Pulmonary artery endothelial cell (primary cell): Measurements from ENCODE around the gene C1orf226. TPM values are rescaled to one million over a fixed set of nuclear protein-coding genes. Genes with fewer than 3 reads are reported as not detected.
"Not testable (repeated sequence)": the region's sequence is repeated elsewhere in the genome, so short reads cannot be mapped to it uniquely, and the experiment has no call there.

ENCODE experiments used
- DNase-seq: peaks from one replicate; pipeline ENCODE4 v3.0.0-alpha.2; 2011; ENCODE audit warnings: low read depth, low spot score
- total RNA-seq: library from RNA; depleted of rRNA; stranded (reverse); fragments of >200 nt; gene quantifications from 2 replicates; pipeline ENCODE4 v1.2.3, GENCODE V29; 2014

C1orf226 gene, protein sequence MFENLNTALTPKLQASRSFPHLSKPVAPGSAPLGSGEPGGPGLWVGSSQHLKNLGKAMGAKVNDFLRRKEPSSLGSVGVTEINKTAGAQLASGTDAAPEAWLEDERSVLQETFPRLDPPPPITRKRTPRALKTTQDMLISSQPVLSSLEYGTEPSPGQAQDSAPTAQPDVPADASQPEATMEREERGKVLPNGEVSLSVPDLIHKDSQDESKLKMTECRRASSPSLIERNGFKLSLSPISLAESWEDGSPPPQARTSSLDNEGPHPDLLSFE
- total RNA-seq, result 0.79 and 1.4 TPM in 2 replicates

DNA sequence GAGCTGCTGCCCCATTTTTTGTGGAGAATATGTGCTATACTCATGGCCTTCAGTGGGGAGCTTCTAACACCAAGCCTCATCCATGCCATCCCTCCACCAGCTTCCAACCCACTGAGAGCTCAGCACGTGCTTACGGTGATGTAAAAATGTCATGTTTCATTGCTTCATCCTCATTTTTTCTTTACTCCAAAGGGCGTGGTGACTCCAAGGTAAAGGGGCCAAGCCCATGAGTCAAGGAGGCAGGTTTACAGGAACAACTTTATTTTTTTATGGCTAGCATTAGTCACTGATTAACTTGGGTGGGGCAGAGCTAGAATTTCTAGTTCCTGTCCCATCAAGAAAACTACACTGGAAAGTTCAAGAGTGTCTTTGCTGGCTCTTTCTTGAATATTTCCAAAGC is at the start of gene C1orf226:
TSS of gene C1orf226 (plus strand) at position 346 of the 400 bp plus-strand sequence. CDS start 174 bp downstream, outside the sequence.
- DNase-seq, result no peak

DNA sequence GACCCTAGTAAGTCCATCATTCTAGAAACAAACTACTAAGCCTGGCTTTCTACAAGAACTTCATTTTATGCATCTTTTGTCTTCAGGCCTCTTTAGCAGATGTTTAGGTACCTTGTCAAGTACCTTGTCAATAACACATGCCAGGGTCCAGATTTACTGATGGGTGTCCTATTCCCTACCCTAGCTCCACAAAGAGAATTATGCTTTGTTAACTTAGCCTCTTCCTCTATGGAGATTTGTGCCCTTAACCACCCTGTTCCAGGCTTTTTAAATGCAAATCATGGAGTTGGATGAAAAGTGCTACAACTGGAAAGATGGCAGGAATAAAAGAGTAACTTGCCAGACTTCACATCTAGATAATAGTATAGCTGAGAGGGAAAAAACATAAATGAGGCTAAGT is 47.5 kb upstream of the C1orf226 start:
- DNase-seq, result no peak

DNA sequence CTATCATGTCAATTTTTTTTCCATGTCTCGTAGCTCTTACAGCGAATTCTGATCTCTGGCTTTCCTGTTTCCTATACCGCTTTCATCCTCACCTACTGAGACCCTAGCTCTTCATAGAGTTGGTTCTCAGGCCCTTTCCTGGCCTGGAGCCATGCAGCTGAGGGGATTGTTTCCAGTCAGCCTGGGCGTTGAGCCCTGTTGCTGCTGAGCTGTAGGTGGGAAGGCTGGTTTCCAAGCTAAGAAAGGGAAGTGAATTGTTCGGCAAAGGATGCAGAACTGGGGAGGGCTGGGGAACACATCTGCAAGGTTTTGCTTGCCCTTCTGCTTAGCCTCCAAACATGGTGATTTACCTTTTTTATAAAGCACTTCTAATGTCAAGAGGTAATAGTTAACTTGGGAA is 46.4 kb upstream of the C1orf226 start:
- DNase-seq, result peak; percentile 57

DNA sequence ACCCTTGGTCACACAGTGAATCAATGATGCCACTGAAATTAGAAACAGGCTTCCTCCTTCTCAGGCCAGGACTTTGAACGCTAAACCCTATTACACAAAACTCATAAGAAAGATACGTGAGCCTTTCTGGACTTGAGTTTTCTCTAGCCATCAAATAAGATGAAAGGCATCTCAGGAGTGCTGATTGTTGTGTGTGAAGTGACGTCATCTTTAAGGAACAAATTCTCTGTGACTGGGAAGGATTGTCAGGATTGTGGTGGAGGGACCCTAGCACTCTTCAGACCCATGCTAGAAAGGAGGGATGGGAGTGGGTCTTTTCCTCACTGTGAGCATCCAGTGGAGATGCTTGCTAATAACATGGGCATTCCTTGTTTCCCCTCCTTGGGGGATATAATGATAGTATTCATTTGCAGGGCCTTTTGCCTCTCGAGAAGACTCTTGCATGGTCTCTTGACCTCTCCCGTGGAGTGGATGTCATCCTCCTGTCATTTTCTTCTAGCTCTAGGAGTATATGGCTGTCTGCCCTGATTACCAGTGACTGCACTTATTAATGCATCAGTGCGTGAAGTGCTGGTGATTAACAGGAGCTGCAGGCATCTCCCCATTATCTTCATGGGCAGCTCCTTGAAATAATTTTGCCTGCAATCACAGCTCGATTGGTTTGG is 44.8 kb upstream of the C1orf226 start:
- DNase-seq, result no peak

DNA sequence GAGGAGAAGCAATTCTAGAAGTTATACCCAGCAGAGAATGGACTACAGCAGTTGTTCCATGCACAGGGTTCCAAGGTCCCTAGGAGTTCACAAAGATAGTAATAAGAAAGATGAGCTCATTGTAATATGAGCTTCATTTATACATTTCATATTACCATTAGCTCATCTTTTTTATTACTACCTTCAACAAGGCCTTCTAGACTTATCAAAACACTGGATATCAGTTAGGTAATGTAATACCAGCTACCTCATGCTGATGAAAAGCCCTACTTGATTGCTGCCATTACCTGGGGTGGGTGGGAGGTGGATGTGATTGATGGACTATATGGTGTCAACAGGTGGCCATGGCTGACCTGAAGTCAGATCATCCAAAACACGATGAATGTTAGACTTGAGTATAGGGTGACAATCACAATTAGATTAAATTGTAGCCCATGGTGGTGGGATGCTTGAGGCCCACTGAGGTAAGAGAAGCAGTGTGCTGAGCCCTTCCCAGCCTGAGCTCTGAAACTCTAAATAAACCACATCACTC is 39.0 kb upstream of the C1orf226 start:
- no peak for DNase-seq

DNA sequence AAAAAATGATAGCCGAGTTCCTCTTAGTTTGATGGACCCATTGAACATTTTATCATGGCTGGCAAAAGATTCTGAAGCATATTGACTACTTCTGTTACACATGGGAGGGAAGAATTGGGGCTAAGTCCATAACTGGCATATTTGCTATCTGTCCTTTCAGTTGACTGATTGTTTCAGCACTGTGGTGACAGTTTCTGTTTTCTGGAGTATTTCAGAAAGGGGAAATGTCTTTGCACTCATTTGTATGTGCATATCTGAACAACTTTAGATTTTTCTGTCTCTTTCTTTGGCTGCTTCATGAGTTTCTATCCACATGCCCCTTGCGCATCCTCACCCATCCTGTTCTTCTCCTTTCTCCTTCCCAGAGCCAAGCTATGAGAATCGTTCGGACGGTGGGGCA is 38.1 kb upstream of the C1orf226 start:
- DNase-seq, result no peak

DNA sequence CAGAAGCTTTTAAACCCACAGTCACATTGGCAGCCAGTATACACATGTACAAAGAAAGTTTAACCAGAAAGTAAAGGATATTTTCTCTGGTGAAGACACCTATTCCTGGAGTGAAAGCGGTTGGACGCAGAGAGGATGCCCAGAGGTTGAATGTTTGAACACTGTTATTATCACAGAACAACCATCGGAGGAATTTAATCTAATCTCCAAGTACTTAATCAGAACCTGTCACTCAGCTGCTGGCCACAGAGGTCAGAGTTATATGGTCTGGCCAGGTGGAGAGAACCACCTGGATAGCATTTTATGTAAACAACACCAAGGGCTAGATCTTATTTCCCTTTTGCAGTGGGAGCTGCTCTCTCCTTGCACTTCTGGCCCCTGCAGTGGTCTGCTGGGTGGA is 34.2 kb upstream of the C1orf226 start:
- DNase-seq, result no peak

DNA sequence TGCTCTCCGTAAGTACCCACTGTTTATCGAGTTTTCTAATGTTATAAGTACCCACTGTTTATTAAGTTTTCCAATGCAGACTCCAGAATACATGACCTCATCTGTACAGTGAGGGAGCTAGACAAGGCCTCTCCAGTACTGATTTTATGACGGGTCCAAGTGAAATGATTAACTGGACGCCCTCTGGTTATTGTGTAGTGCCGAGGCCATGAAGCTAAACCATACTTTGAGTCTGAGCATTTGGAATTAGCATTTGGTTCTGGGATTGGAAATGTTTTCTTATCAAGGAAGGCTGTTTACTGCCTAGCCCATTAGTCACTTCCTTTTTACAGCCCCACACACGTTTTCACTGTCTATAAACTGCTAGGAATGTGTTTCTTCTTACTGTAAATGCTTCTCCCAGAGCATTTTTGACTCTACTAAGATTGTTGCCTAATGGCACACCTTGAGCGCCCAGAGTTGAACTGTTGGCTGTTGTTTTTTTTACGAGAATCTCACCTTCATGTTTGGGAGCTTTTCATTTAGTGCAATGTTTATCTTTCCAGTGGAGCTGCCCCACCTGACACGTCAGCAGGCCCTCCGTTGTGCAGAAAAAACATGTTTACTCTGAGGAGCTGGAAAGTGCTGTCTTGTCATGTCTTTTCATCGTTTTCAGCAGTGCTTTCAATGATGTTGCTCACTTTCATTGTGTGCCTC is 31.7 kb upstream of the C1orf226 start:
- peak; percentile 78 for DNase-seq

DNA sequence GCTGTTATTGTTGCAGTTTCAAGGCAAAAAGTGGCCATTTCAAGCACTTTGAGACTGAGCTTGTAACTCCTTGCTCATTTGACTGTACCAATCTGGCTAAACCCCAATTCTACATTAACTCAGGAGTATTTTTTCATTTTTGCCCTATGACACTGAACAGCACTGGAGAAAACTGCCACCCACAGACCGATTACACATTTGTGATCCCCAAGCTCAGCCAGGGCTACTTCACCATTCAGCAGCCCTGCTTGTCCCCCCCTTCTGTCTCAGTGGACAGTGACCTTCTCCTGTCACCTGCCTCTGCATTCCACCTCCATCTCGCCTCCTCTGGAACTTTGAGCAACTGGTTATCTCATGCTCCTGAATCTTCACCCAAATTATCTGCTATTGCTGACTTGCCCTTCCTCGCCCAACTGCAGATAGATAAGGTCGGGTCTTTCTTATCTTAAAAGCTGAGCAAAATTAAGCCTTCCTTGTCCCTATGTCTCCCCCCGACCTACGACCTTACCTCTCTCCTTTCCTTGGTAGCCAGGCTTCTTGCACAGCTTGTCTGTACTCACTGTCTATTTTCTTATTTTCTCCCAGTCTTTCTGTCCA is 30.2 kb upstream of the C1orf226 start:
- DNase-seq, result no peak

DNA sequence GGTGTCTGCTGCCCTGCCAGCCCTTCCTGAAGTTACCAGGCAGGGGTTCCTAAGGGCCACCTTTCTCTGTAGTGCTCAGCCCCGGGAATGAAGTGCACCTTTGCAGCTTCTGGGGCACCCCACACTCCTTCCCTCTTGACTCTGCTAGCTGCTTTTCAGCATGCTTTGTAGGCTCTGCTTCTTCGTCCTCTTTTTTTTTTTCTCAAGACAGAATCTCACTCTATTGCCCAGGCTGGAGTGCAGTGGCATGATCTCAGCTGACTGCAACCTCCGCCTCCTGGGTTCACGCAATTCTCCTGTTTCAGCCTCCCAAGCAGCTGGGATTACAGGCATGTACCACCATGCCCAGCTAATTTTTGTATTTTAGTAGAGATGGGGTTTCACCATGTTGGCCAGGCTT is 29.7 kb upstream of the C1orf226 start:
- not testable (repeated sequence) for DNase-seq

DNA sequence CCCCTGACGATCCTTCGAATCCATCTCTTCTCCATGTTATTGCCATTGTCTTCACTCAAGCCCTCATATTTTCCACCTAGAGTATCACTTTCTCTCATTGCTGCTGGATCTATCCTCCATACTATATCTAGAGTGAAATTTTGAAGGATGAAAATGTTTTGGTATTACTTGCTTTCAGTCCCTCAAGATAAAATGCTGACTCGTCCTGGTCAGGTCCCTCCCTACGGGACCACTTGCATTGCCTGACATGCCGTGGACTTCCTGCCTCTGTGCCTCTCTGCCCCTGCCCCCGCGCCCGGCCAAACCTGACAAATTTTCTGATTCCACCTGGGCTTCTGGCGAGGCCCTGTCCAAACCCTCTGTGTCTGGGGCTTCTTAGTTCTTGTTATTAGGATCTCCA is 28.4 kb upstream of the C1orf226 start:
- no peak for DNase-seq

DNA sequence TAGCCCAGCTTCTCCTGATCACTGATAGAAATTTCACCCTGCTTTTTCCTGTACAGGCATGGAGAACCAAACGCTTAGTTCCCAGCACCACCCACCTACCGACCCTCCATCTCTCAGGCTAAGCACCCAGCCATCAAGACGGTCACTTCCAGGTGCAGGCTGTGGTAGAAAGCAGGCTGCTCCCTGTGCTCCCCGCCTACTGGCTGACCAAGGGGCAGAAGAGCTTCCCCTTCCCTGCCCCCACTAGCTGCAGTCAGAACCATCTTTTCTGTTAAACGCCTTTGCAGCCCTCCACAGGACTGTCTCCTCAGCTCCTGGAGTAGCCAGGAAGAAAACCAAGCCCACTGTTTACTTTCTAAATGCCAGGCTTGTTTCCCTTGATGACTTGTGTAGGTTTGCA is 27.8 kb upstream of the C1orf226 start:
- DNase-seq, result no peak

DNA sequence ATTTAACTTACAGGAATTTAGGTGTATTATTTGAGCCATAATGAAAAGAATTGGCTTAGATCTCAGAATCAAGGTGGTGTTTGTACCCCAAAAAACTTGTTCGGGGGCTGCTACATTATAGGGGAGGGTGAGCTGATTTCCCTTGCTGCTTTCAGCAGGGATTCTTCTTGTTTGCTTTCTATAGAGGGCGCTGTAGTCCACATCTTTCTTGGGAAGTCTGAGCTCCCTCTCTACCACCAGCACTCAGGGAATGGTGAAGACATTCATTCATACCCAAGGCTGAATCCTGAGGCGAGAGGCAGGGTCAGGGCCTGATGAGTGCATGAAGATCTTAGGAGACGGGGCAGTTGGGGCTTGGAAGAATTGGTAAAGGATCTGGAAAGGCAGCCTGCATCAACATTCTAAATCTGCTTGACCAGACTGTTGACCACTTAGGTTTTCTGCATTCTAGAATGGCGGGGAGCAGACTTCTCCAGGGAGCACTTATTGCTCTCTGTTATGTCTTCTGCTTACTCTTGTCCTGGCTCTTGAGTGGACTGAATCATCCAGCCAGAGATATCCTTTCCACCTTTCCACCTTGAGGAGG is 23.8 kb upstream of the C1orf226 start:
- no peak for DNase-seq

DNA sequence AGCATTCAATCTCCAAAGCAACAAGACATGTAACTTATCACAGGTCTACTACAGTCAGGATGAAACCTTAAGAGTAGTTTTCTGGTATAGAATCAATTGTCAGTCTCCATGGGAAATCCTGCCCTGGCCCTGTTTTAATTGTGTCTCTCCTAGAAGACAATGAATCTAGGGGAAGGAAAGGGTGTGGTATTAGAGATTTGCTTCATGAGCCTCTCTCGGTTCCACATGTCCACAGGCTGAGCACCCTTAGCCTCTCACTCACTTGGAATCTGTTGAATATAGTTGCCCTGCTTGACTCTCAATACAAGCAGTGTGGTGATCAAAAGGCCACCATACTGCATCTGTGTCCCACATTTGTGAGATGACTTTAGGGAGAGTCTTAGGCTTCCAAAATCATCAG is 22.6 kb upstream of the C1orf226 start:
- no peak for DNase-seq

DNA sequence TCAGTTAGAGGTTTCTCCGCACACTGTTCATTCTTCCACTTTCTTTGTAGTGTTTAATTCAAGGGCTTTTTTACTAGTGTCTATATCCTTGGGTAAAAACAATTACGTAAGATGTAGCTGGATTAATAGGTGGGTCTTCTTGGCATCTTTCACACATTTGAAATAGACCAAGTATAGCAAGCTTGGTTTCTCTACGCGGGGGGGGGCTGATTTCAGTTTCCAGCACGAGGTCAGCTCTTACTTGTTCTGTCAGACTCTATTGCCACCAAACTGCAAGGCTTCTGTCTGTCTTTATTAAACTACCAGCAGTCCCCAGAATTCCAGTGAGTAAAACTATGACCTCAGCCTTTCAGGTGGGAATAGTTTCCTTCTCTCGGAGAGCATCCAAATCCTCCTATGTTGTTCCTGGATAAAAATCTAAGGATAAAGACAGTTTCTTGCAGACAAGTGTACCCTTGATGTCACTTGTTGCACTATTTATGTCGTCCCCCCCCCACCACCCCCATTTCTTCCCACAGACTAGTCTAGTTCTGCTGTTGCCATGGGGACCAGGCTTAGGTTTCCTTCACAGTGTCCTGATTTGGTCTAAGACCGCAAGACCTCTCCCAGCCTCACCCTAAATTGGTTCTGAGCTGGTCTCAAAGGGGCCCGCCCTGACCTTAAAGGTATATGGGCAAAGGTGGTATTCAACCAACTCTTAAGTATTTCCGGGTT is 21.8 kb upstream of the C1orf226 start:
- DNase-seq, result no peak

DNA sequence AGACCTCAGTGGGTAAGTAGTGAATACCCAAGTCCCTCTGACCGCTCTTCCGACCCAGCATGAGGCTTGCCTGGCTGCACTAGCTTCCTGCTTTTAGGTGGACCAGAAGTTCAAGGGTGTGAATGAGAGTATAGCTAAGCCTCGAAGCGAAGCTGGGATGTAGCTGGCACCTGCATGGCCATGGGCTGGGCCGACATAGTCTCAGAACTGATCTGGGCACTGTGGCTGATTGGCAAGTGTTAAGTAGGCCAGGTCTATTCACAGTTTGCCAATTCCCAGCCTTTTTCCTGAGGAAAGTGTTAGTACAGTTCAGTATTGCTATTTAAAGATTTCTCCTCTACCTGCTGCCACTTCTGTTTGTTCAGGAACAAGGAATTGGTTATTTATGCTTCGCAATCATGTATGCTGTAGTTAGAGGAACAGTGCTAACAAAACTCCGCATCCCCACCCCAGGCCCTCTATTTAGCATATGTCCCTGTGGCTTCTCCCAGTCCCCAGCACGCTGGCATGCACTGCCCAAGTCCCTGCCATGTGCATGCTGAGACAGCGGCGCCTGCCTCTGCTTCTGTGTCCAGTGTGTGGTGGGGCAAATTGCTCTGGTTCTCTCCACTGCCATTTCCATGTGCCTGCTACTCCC is 21.2 kb upstream of the C1orf226 start:
- no peak for DNase-seq

DNA sequence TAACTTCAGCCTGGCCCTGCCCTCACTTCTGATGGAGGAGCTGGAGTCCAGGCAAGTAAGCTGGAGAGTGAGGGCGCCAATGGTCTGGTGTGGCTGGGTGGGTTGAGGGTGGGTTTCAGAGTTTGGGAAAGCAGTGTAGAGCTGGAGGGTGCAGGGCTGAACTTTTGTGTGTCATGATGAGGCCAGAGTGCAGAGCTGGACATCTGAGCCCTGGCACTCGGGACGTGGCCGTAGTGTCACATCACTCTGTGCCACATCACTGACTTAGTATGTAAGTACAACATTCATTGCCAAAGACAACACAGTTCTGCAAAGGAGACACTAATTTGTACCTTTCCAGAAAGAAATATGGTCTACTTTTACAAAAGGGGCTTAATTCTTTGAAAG is 20.7 kb upstream of the C1orf226 start:
- DNase-seq, result no peak

DNA sequence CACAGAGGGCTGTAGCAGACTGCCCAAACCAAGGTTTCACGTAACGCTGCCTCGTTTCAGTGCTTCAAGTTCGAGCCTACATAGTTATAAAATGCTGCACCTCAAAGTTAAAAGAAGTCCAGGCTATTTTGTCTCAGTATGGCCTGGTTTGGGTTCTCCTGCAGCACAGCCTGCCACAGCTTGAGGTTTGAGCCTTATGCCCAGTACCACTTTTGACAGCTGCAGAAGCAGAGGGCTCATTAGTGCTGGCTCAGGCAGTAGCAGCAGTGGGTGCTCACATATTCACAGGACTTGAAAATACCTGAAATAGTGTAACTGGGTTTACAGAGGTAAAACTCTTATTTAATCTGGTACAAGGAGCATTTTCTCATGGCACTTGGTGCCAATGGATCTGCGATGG is 20.2 kb upstream of the C1orf226 start:
- DNase-seq, result no peak

DNA sequence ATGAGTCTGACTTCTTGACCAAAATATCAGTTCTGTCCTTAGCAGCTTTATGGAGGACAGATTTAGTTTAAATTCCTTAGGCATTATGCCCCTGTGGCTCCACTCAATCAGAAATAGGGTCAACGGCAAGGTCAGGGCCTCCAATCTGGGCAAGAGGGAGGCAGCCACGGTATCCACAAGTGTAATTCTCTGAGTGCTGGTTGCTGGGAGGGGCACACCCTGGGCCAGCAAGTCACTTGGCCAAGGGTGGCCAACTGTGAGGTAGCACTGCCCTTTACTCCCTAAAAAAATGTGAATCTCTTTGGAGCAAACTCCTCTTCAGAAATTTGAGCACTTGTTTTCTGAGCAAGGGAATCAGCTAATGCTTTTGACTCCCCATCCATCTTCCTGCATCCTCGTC is 17.7 kb upstream of the C1orf226 start:
- no peak for DNase-seq

DNA sequence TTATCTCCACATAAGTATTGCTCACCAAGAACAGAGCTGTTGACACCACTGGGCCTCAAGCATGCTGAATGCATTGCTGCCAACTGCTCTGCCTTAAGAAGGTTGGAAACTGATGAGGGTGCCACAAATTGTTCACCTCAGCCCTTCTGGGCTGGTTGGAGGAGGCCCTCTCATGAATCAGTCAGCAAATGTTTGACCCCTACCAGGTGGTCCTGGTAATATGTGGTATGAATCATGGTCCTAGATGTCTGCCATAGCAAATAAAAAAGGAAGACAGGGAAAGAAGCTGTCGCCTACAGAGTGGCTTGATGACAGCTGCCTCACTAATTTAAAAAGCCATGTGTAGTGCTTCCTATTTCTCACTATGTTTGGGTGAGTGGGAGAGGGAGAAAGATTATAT is 17.0 kb upstream of the C1orf226 start:
- no peak for DNase-seq
